NCI-H1105 (cell line): Measurements from ENCODE around the gene ADGRA1.
"Not testable (repeated sequence)": the region's sequence is repeated elsewhere in the genome, so short reads cannot be mapped to it uniquely, and the experiment has no call there.

Experiments
- DNase-seq: peaks from one replicate; lab custom pipeline; 2025; lab: John Stamatoyannopoulos, UW

Gene ADGRA1

GRCh38 chr10:133150226-133150625 is 62.5 kb downstream of the ADGRA1 start:
- no peak for DNase-seq

- no peak for DNase-seq
Observed at GRCh38 chr10:133150656-133151055, 62.9 kb downstream of the ADGRA1 start.

- DNase-seq: not testable (repeated sequence)
Observed at GRCh38 chr10:133151071-133151470, 63.3 kb downstream of the ADGRA1 start.

GRCh38 chr10:133151543-133151972 is 63.8 kb downstream of the ADGRA1 start:
- no peak for DNase-seq

- no peak for DNase-seq
Observed at GRCh38 chr10:133154411-133154810, 66.7 kb downstream of the ADGRA1 start.

GRCh38 chr10:133154996-133155778 is 67.5 kb downstream of the ADGRA1 start:
- DNase-seq: no peak

- DNase-seq: no peak
Observed at GRCh38 chr10:133156674-133157579, 69.2 kb downstream of the ADGRA1 start.

- no peak for DNase-seq
Observed at GRCh38 chr10:133157662-133158436, 70.1 kb downstream of the ADGRA1 start.

- no peak for DNase-seq
Observed at GRCh38 chr10:133158437-133158755, 70.7 kb downstream of the ADGRA1 start.

GRCh38 chr10:133158756-133159610 is 71.3 kb downstream of the ADGRA1 start:
- DNase-seq: peak; percentile 31

- no peak for DNase-seq
Observed at GRCh38 chr10:133159611-133159949, 71.9 kb downstream of the ADGRA1 start.

GRCh38 chr10:133159950-133160825 is 72.5 kb downstream of the ADGRA1 start, which contains the start of gene KNDC1:
Gene KNDC1 (plus strand): TSS chr10:133160219. CDS start chr10:133160468, 249 bp downstream.
- DNase-seq: no peak

GRCh38 chr10:133160826-133161471 is 73.2 kb downstream of the ADGRA1 start:
- DNase-seq: no peak

- no peak for DNase-seq
Observed at GRCh38 chr10:133161486-133162109, 73.9 kb downstream of the ADGRA1 start.

- DNase-seq: no peak
Observed at GRCh38 chr10:133162178-133162909, 74.6 kb downstream of the ADGRA1 start.

GRCh38 chr10:133162910-133163856 is 75.5 kb downstream of the ADGRA1 start:
- DNase-seq: no peak
